HK-2 (cell line): ENCODE data around the gene AKAP9.
"Not testable (repeated sequence)": the region's sequence is repeated elsewhere in the genome, so short reads cannot be mapped to it uniquely, and the experiment has no call there.

Experiments used
- DNase-seq: peaks from one replicate; pipeline ENCODE4 v3.0.0-alpha.2; 2018; ENCODE audit not compliant: unreplicated experiment

AKAP9 gene

GRCh38 chr7:92061154-92061553 is 120.5 kb downstream of the AKAP9 start:
- no peak for DNase-seq

- no peak for DNase-seq
These were observed 123.9 kb downstream of the AKAP9 start for GRCh38 chr7:92064438-92065029.

GRCh38 chr7:92071032-92071431 is 130.4 kb downstream of the AKAP9 start:
- no peak for DNase-seq

GRCh38 chr7:92072121-92072520 is 131.5 kb downstream of the AKAP9 start:
- DNase-seq = no peak

GRCh38 chr7:92072708-92073107 is 132.0 kb downstream of the AKAP9 start:
- no peak for DNase-seq

- DNase-seq = no peak
These were observed 134.9 kb downstream of the AKAP9 start for GRCh38 chr7:92075455-92076158.

GRCh38 chr7:92076509-92076908 is 135.8 kb downstream of the AKAP9 start:
- no peak for DNase-seq

GRCh38 chr7:92083922-92084321 is 143.3 kb downstream of the AKAP9 start:
- DNase-seq = not testable (repeated sequence)

GRCh38 chr7:92088266-92088665 is 147.6 kb downstream of the AKAP9 start:
- DNase-seq = no peak

- no peak for DNase-seq
These were observed 151.5 kb downstream of the AKAP9 start for GRCh38 chr7:92092210-92092609.

GRCh38 chr7:92095380-92095779 is 154.7 kb downstream of the AKAP9 start:
- no peak for DNase-seq

- no peak for DNase-seq
These were observed 159.9 kb downstream of the AKAP9 start for GRCh38 chr7:92100534-92100933.

GRCh38 chr7:92102862-92103261 is 162.2 kb downstream of the AKAP9 start:
- not testable (repeated sequence) for DNase-seq

GRCh38 chr7:92108821-92109220 is 168.2 kb downstream of the AKAP9 start:
- no peak for DNase-seq

- DNase-seq = no peak
These were observed 170.2 kb downstream of the AKAP9 start for GRCh38 chr7:92110857-92111256.

GRCh38 chr7:92115821-92116220 is 175.2 kb downstream of the AKAP9 start:
- DNase-seq = no peak

- DNase-seq = no peak
These were observed 176.3 kb downstream of the AKAP9 start for GRCh38 chr7:92116949-92117348.

- DNase-seq = no peak
These were observed 178.6 kb downstream of the AKAP9 start for GRCh38 chr7:92119213-92119759.

GRCh38 chr7:92121681-92122080 is 181.0 kb downstream of the AKAP9 start:
- DNase-seq = no peak

GRCh38 chr7:92131093-92131492 is 190.4 kb downstream of the AKAP9 start:
- no peak for DNase-seq

GRCh38 chr7:92131764-92132330 is 191.2 kb downstream of the AKAP9 start:
- no peak for DNase-seq

- no peak for DNase-seq
These were observed 192.6 kb downstream of the AKAP9 start for GRCh38 chr7:92133133-92133736.
